SK-N-SH treated with all-trans-retinoic acid at 6 μM for 48 hours (cell line): ENCODE data around the gene DIRAS1.

Experiments used
- ATAC-seq: fragments of 200-7000 bp; cut with Tn5 transposase; 3 replicates; pipeline ENCODE4 v1.9.1; 2020; ENCODE audit warnings: mild to moderate bottlenecking, moderate library complexity
- ARNTL ChIP-seq: fragments of 450-650 bp; formaldehyde crosslinking; IDR thresholded peaks from 2 replicates; pipeline ENCODE4 v1.5.0; 2020; ENCODE audit warnings: low read depth, mild to moderate bottlenecking, moderate library complexity, borderline replicate concordance
- BACH2 ChIP-seq: fragments of 250-450 bp; sonication (Bioruptor Pico); IDR thresholded peaks from 2 replicates; pipeline ENCODE4 v1.9.0; 2021; ENCODE audit warnings: mild to moderate bottlenecking, borderline replicate concordance
- CREB5 ChIP-seq: fragments of 250-450 bp; sonication (Bioruptor Pico); IDR thresholded peaks from 2 replicates; pipeline ENCODE4 v1.5.1; 2020; ENCODE audit warnings: low read depth, mild to moderate bottlenecking, moderate library complexity
- CSDC2 ChIP-seq: fragments of 250-450 bp; sonication (Bioruptor Pico); IDR thresholded peaks from 2 replicates; pipeline ENCODE4 v1.5.0; 2020; ENCODE audit warnings: mild to moderate bottlenecking, moderate library complexity
- ESRRG ChIP-seq: fragments of 250-450 bp; sonication (Bioruptor Pico); IDR thresholded peaks from 2 replicates; pipeline ENCODE4 v1.6.1; 2021; ENCODE audit warnings: mild to moderate bottlenecking
- GLIS3 ChIP-seq: fragments of 250-450 bp; sonication (Bioruptor Pico); IDR thresholded peaks from 2 replicates; pipeline ENCODE4 v1.5.0; 2020; ENCODE audit warnings: mild to moderate bottlenecking, moderate library complexity
- ISL1 ChIP-seq: fragments of 250-450 bp; sonication (Bioruptor Pico); IDR thresholded peaks from 2 replicates; pipeline ENCODE4 v2.1.2; 2022; ENCODE audit warnings: mild to moderate bottlenecking, moderate library complexity
- OSR1 ChIP-seq: fragments of 250-450 bp; sonication (Bioruptor Pico); IDR thresholded peaks from 2 replicates; pipeline ENCODE4 v1.8.0; 2022; ENCODE audit warnings: moderate library complexity, mild to moderate bottlenecking, inconsistent platforms
- POU6F1 ChIP-seq: fragments of 250-450 bp; sonication (Bioruptor Pico); IDR thresholded peaks from 2 replicates; pipeline ENCODE4 v1.8.0; 2021; ENCODE audit warnings: low read depth, mild to moderate bottlenecking, moderate library complexity, borderline replicate concordance
- PPARA ChIP-seq: fragments of 250-450 bp; sonication (Bioruptor Pico); IDR thresholded peaks from 2 replicates; pipeline ENCODE4 v1.5.0; 2020; ENCODE audit warnings: mild to moderate bottlenecking, borderline replicate concordance
- RARB ChIP-seq: fragments of 250-450 bp; sonication (Bioruptor Pico); IDR thresholded peaks from 2 replicates; pipeline ENCODE4 v1.8.0; 2021; ENCODE audit warnings: mild to moderate bottlenecking, moderate library complexity
- SNAI2 ChIP-seq: fragments of 250-450 bp; sonication (Bioruptor Pico); IDR thresholded peaks from 2 replicates; pipeline ENCODE4 v1.5.0; 2020; ENCODE audit warnings: mild to moderate bottlenecking, moderate library complexity
- TCF4 ChIP-seq: fragments of 250-450 bp; sonication (Bioruptor Pico); IDR thresholded peaks from 2 replicates; pipeline ENCODE4 v1.8.0; 2021; ENCODE audit warnings: mild to moderate bottlenecking, moderate library complexity, borderline replicate concordance
- TOX ChIP-seq: fragments of 250-450 bp; sonication (Bioruptor Pico); IDR thresholded peaks from 2 replicates; pipeline ENCODE4 v1.8.0; 2021; ENCODE audit warnings: mild to moderate bottlenecking, moderate library complexity, borderline replicate concordance
- TSHZ2 ChIP-seq: fragments of 250-450 bp; sonication (Bioruptor Pico); IDR thresholded peaks from 2 replicates; pipeline ENCODE4 v1.5.0; 2020; ENCODE audit warnings: mild to moderate bottlenecking, moderate library complexity
- ZC3H10 ChIP-seq: fragments of 250-450 bp; sonication (Bioruptor Pico); IDR thresholded peaks from 2 replicates; pipeline ENCODE4 v1.5.1; 2021; ENCODE audit warnings: mild to moderate bottlenecking, moderate library complexity
- ZFP3 ChIP-seq: fragments of 250-450 bp; sonication (Bioruptor Pico); IDR thresholded peaks from 2 replicates; pipeline ENCODE4 v1.5.0; 2020; ENCODE audit warnings: mild to moderate bottlenecking, moderate library complexity
- ZFP30 ChIP-seq: fragments of 450-650 bp; formaldehyde crosslinking; IDR thresholded peaks from 2 replicates; pipeline ENCODE4 v1.5.0; 2022; ENCODE audit warnings: mild to moderate bottlenecking, moderate library complexity
- ZNF565 ChIP-seq: fragments of 450-650 bp; formaldehyde crosslinking; conservative IDR thresholded peaks from 2 replicates; pipeline ENCODE4 v1.5.0; 2020; ENCODE audit warnings: low read depth, mild to moderate bottlenecking, moderate library complexity
- ZNF70 ChIP-seq: fragments of 450-650 bp; formaldehyde crosslinking; IDR thresholded peaks from 2 replicates; pipeline ENCODE4 v1.5.0; 2020; ENCODE audit warnings: mild to moderate bottlenecking, moderate library complexity
- ZNF8 ChIP-seq: fragments of 450-650 bp; formaldehyde crosslinking; IDR thresholded peaks from 2 replicates; pipeline ENCODE4 v1.5.0; 2020; ENCODE audit warnings: mild to moderate bottlenecking, moderate library complexity
- TF ChIP-seq, protein P1 (sequence below): fragments of 250-450 bp; sonication (Bioruptor Pico); IDR thresholded peaks from 2 replicates; pipeline ENCODE4 v1.5.1; 2021; ENCODE audit warnings: mild to moderate bottlenecking, moderate library complexity
- TF ChIP-seq, protein P2 (sequence below): fragments of 250-450 bp; sonication (Bioruptor Pico); IDR thresholded peaks from 2 replicates; pipeline ENCODE4 v1.8.0; 2020; ENCODE audit warnings: mild to moderate bottlenecking, moderate library complexity, borderline replicate concordance

Gene DIRAS1

DNA sequence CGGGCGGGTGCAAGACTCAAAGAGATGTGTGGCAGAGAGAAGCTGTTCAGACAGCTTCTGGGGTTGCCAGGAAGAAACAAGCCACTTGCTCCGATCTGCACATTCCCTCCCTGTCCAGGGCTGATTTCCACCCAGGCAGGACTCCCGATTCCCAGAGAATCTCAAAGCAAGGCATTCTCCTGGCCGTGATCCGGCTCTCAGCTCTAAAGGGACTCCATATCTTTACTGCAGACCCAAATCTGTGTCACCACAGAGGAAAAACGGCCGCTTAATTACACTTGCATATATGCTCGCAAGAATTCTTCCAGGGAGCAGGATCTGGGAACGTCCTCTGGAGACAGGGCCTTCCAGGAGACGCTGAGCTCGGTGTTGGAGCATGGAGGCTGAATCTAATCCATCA is 44.3 kb downstream of the DIRAS1 start:
- no peak for TF ChIP-seq GLIS3 (CRISPR knock-in tag)
- no peak for TF ChIP-seq ISL1
- TF ChIP-seq ZNF70: no peak
- no peak for TF ChIP-seq ESRRG
- TF ChIP-seq, all 23 proteins: peak for 0
- ATAC-seq: no peak

DNA sequence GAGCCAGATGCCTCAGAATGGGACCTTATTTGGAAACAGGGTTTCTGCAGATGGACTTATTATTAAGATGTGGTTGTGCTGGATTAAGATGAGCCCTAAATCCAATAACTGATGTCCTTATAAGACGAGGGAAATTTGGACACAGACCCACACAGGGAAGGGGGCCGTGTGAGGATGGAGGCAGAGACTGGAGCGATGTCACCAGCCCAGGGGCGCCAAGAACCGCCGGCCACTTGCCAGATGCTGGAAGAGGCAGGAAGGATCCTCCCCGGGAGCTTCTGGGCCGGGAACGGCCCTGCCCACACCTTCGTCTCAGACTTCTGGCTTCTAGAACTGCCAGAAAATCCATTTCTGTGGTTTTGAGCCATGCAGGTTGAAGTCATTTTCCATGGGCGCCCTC is 45.3 kb downstream of the DIRAS1 start:
- ATAC-seq: no peak
- TF ChIP-seq ZNF8 (CRISPR knock-in tag): no peak
- TF ChIP-seq SNAI2 (CRISPR knock-in tag): no peak
- TF ChIP-seq CREB5: no peak
- no peak for TF ChIP-seq BACH2 (CRISPR knock-in tag)
- TF ChIP-seq ARNTL (CRISPR knock-in tag): no peak
- no peak for TF ChIP-seq ESRRG
- TF ChIP-seq POU6F1 (CRISPR knock-in tag): no peak
- TF ChIP-seq, protein P1, sequence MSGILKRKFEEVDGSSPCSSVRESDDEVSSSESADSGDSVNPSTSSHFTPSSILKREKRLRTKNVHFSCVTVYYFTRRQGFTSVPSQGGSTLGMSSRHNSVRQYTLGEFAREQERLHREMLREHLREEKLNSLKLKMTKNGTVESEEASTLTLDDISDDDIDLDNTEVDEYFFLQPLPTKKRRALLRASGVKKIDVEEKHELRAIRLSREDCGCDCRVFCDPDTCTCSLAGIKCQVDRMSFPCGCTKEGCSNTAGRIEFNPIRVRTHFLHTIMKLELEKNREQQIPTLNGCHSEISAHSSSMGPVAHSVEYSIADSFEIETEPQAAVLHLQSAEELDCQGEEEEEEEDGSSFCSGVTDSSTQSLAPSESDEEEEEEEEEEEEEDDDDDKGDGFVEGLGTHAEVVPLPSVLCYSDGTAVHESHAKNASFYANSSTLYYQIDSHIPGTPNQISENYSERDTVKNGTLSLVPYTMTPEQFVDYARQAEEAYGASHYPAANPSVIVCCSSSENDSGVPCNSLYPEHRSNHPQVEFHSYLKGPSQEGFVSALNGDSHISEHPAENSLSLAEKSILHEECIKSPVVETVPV (CRISPR knock-in tag): no peak
- TF ChIP-seq, protein P2, sequence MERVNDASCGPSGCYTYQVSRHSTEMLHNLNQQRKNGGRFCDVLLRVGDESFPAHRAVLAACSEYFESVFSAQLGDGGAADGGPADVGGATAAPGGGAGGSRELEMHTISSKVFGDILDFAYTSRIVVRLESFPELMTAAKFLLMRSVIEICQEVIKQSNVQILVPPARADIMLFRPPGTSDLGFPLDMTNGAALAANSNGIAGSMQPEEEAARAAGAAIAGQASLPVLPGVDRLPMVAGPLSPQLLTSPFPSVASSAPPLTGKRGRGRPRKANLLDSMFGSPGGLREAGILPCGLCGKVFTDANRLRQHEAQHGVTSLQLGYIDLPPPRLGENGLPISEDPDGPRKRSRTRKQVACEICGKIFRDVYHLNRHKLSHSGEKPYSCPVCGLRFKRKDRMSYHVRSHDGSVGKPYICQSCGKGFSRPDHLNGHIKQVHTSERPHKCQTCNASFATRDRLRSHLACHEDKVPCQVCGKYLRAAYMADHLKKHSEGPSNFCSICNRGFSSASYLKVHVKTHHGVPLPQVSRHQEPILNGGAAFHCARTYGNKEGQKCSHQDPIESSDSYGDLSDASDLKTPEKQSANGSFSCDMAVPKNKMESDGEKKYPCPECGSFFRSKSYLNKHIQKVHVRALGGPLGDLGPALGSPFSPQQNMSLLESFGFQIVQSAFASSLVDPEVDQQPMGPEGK (CRISPR knock-in tag): no peak
- no peak for TF ChIP-seq RARB (CRISPR knock-in tag)
- TF ChIP-seq ZNF565: no peak
- TF ChIP-seq TSHZ2 (CRISPR knock-in tag): no peak
- no peak for TF ChIP-seq ZFP3 (CRISPR knock-in tag)
- no peak for TF ChIP-seq PPARA (CRISPR knock-in tag)
- TF ChIP-seq ZFP30 (CRISPR knock-in tag): no peak
- no peak for TF ChIP-seq OSR1 (CRISPR knock-in tag)
- TF ChIP-seq TOX (CRISPR knock-in tag): no peak
- no peak for TF ChIP-seq TCF4 (CRISPR knock-in tag)
- no peak for TF ChIP-seq ZNF70

DNA sequence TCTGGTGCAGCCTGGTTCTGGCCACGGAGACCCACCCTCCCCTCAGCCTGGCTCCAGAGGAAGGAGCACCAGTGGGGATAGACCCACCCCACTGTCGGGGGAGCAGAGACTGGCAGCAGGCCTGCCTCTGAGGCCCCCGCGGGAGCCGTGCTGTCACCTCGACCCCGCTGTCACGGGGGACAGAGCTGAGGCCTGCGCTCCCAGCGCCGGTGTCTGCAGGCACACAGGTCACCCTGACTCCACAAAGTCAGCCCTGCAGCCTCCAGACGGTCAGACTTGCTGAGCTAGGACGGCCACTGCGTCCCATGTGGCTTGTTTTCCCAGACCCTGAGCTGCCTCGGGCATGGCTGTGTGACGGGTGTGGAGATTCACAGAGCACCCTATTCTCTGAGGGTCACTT is 51.0 kb downstream of the DIRAS1 start:
- no peak; the same call in 2 of the 3 replicates for ATAC-seq
- TF ChIP-seq BACH2 (CRISPR knock-in tag): no peak
- TF ChIP-seq ZC3H10 (CRISPR knock-in tag): no peak
- TF ChIP-seq GLIS3 (CRISPR knock-in tag): no peak
- no peak for TF ChIP-seq TCF4 (CRISPR knock-in tag)
- no peak for TF ChIP-seq OSR1 (CRISPR knock-in tag)
- TF ChIP-seq ARNTL (CRISPR knock-in tag): no peak
- no peak for TF ChIP-seq CSDC2 (CRISPR knock-in tag)
- no peak for TF ChIP-seq TOX (CRISPR knock-in tag)
- no peak for TF ChIP-seq ZFP30 (CRISPR knock-in tag)
- no peak for TF ChIP-seq CREB5
- TF ChIP-seq ISL1: no peak
- TF ChIP-seq, protein P1 (CRISPR knock-in tag): no peak
- no peak for TF ChIP-seq ZNF70
- TF ChIP-seq ZFP3 (CRISPR knock-in tag): no peak
- no peak for TF ChIP-seq POU6F1 (CRISPR knock-in tag)
